OCI-LY1 (cell line): ENCODE results near the gene CYB5R4.

Experiments used
- CTCF ChIP-seq: fragments of 200-600 bp; sonication (generic), shearing (Covaris generic); IDR thresholded peaks from 2 replicates; pipeline ENCODE4 v1.5.1; 2017; ENCODE audit warnings: mild to moderate bottlenecking, antibody characterized with exemption, low read length, moderate library complexity, mixed read lengths
- EZH2 ChIP-seq: fragments of 200-600 bp; sonication (generic), shearing (Covaris generic); IDR thresholded peaks from 2 replicates; pipeline ENCODE4 v1.8.0; 2017; ENCODE audit warnings: borderline replicate concordance, mixed run types, mild to moderate bottlenecking, antibody characterized with exemption, low read length, moderate library complexity, mixed read lengths

- TF ChIP-seq CTCF (no peak), EZH2 (no peak)
Observed at GRCh38 chr6:83928286-83928685, 68.8 kb downstream of the CYB5R4 start.
